ENCODE measurements around the gene HHLA2.
"Not testable (repeated sequence)": the region's sequence is repeated elsewhere in the genome, so short reads cannot be mapped to it uniquely, and the experiment has no call there.

Gene HHLA2

GRCh38 chr3:108341911-108342310, 45.6 kb downstream of the HHLA2 start:
- in situ Hi-C loops (cut with MboI; ENCODE audit: low sequenced_read_pairs), result no loop called here

DNA sequence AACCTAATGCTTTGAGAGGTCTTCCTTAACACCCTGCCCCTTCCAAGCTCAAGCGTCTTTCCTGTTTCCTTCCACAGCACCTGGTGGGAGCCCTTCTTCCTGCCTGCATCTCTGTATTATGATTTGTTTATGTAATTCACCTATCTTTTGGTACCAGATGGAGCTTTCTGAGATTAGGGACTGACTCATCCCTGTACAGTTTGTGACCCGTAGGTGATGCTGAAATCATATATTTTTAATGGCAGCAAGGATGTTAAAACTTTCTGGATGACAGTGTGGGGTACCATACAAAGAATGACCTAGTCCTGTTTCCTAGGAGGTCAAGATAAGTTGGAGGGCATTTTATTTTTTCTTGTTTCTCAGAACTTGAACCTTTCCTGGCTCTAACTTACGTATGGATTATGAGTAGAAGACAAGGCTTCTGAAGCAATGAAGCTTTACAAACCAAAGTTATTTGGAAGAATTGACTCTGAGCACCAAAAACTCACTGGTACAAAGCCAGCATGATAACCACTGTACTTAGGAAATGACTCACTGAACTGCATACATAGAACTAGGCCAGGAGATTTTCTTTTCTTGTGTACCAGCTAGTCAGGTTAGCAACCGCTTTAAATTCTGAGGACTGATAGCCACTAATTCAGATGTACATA, 46.6 kb downstream of the HHLA2 start:
- in situ Hi-C loops (cut with MboI; ENCODE audit: low sequenced_read_pairs), result no loop called here

- in situ Hi-C loops (cut with MboI; ENCODE audit: low sequenced_read_pairs), result no loop called here
Observed at GRCh38 chr3:108343491-108343890, 47.1 kb downstream of the HHLA2 start.

DNA sequence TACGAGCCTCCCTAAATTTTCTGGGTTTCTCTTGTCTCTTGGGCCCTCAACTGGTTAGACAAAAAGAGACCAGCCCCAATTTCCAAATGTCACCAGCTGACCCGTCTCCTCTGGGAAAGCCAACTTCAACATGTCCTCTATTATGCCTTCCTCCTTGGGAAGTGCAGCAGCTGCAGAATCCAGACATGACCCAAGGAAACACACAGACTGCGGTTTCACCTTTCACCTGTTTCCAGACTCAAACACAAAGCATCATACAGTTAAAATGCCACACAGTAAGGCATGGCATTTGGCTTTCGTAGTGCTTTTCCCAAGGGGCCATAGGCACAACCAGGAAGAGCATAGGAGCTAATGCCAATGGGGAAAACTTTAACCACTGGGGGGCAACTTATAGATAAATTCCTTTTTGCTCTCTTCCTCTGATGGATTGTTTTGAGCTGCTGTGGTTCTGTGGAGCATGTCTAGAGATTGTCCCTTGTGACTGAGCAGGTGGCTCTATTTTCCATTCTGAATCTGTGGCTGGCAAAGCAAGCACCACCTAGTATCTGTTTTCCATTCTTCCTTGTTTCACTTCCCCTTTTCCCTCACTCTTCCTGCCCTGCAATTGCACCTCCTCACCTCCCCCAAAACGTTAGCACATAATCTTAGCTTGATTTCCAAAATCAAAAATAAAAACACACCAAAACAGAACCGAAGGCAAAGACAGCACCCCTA, 49.3 kb downstream of the HHLA2 start:
- in situ Hi-C loops (cut with MboI; ENCODE audit: low sequenced_read_pairs), result no loop called here

GRCh38 chr3:108346301-108347227, 50.2 kb downstream of the HHLA2 start:
- in situ Hi-C loops (cut with MboI; ENCODE audit: low sequenced_read_pairs), result no loop called here

DNA sequence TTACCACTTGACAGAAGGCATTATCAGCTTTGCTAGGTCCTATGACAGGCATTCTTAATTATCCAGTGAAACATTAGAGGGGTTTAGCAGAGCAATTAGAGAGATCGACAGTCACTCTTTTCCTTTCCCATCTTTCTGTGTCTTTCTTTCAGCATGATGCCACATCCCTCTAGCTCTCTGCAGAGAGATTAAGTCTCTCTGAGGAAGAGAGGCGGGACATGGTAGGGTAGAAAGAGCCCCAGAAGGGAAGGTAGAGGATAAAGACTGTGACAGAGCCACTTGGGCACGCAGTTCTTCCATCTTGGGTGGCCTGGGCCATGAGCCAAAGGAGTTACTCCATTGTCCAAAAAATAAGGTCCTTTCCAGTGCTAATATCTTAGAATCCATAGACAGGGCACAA, 55.8 kb downstream of the HHLA2 start:
- in situ Hi-C loops (cut with MboI; ENCODE audit: low sequenced_read_pairs), result no loop called here

DNA sequence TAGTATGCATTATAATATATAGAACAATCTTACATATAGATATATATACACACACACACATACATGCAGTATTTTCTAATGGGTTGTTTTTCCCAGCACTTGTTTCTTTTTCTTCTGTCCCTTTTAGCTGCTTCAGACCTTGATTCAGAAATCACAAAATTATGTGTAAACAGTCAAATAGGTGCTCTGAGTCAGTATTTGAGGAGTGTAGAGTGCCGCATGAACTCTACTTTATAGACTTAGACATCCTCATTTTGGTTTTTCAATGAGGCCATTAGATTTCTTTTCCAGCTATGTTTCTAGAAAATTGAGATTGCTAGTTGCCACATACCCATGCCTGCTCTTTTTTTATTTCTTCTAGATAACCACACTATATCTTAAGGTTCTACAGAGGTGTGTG, 58.2 kb downstream of the HHLA2 start:
- in situ Hi-C loops (cut with MboI; ENCODE audit: low sequenced_read_pairs), result no loop called here

GRCh38 chr3:108357042-108357441, 60.7 kb downstream of the HHLA2 start:
- in situ Hi-C loops (cut with MboI; ENCODE audit: low sequenced_read_pairs), result no loop called here

- in situ Hi-C loops (cut with MboI; ENCODE audit: low sequenced_read_pairs), result no loop called here
Observed at GRCh38 chr3:108359011-108359410, 62.7 kb downstream of the HHLA2 start.

DNA sequence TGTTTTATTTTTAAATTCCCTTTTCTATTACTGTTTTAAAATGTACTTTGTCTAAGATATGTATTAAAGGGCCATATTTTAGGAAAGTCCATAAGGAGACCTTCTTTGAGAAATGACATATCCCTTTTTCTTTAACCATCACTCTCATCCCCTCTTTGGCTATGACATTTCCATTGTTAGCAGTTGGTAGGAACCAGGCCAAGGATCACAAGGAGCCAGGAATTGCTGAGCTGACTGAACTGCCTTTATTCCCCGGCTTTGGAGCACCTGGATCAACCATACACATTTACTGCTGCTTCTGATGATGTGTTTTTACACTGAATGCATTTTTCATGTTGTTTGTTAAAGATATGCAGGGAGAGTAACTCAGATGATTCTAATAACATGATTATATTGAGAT, 79.7 kb downstream of the HHLA2 start:
- in situ Hi-C loops (cut with MboI; ENCODE audit: low sequenced_read_pairs), result no loop called here

- in situ Hi-C loops (cut with MboI; ENCODE audit: low sequenced_read_pairs), result no loop called here
Observed at GRCh38 chr3:108377384-108377783, 81.0 kb downstream of the HHLA2 start.

- in situ Hi-C loops (cut with MboI; ENCODE audit: low sequenced_read_pairs), result no loop called here
Observed at GRCh38 chr3:108378153-108378951, 82.0 kb downstream of the HHLA2 start.

- in situ Hi-C loops (cut with MboI; ENCODE audit: low sequenced_read_pairs), result not testable (repeated sequence)
Observed at GRCh38 chr3:108378952-108379342, 82.6 kb downstream of the HHLA2 start.

GRCh38 chr3:108380128-108380795, 83.9 kb downstream of the HHLA2 start:
- in situ Hi-C loops (cut with MboI; ENCODE audit: low sequenced_read_pairs), result no loop called here

DNA sequence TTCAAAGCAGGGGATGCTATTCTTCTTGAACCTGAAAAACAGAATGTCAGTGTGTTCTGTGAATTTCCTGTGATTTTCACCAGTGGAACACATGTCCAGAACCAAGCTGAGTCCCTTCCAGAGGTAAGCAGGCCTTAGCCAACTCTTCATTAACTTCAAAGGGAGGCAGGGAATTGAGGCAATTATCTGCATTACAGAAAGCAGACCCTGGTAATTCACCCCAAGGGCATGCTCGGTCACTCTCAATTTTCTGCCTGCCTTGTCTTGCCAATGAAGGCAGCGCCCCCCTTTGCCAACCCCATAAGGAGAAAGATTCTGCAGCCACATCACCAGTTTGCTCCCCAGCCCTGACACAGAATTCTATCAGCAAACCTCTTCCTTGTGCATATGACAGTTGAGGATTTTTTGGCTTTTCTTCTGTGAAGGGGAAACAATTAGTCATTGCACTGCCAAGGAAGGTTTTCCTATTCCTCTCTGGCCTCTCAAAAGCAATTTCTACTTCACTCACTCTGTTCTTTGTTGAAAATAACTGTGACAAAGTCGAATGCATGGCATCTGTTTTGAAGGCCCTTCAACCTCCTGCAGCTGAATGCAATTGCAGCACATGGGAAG, 85.3 kb downstream of the HHLA2 start:
- in situ Hi-C loops (cut with MboI; ENCODE audit: low sequenced_read_pairs), result no loop called here

- in situ Hi-C loops (cut with MboI; ENCODE audit: low sequenced_read_pairs), result no loop called here
Observed at GRCh38 chr3:108383306-108383705, 87.0 kb downstream of the HHLA2 start.

- in situ Hi-C loops (cut with MboI; ENCODE audit: low sequenced_read_pairs), result no loop called here
Observed at GRCh38 chr3:108387063-108387462, 90.7 kb downstream of the HHLA2 start.

- in situ Hi-C loops (cut with MboI; ENCODE audit: low sequenced_read_pairs), result no loop called here
Observed at GRCh38 chr3:108388136-108389132, 92.1 kb downstream of the HHLA2 start.

DNA sequence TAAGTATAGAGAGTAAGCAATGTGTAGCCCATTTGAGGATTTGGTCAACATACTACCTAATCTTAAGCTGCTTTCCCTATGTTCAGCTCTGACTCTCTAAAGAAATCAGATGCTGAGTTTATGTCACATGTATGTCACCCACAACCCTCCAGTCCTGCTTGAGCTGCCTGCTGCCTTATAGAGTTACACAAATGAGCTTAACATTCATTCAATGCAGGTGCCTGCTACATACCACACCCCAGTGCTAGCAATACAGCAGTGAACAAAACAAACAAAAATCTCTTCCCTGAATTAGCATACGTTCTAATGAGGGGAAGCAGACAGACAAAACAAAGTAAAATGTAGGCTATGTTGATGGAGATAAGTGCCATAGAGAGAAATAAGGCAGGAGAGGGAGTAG, 93.0 kb downstream of the HHLA2 start:
- in situ Hi-C loops (cut with MboI; ENCODE audit: low sequenced_read_pairs), result no loop called here
